Hypothalamus (tissue), 51 donors: ENCODE results near the gene FHIT.

ENCODE experiments used
- DNase-seq, 51 donors: peaks; one replicate each; lab custom pipeline; 2025; lab: John Stamatoyannopoulos, UW

FHIT gene

GRCh38 chr3:60746043-60746638 is 505.1 kb downstream of the FHIT start:
- no peak for DNase-seq

DNA sequence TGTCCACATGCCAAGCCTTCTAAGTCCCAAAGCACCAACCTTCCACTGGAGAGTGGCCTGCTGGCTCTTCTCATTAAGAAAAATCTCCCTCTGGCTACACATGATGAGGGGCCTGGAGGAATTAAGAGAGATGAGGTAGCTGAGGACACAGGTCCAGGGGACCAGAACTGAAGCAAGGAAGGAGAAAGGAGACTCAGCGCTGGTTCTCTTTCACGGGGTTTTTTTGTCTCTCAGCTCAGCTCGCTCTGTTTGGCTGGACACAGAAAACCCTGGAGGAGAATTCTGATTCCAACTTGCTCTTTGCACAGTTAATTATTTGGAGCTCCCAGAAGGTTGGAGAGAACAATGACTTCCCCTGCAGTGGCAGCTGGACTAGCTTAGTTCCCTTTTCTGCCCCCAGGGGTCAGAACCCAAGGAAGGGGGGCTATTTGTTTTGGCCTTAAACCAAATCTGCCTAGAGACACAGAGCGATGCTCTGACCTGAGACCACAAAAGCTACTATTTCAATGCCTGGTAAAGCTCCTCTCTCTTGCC is 507.6 kb downstream of the FHIT start:
- peak in 4 of 51 donors; percentile 1 to 24 (median 5) for DNase-seq

DNA sequence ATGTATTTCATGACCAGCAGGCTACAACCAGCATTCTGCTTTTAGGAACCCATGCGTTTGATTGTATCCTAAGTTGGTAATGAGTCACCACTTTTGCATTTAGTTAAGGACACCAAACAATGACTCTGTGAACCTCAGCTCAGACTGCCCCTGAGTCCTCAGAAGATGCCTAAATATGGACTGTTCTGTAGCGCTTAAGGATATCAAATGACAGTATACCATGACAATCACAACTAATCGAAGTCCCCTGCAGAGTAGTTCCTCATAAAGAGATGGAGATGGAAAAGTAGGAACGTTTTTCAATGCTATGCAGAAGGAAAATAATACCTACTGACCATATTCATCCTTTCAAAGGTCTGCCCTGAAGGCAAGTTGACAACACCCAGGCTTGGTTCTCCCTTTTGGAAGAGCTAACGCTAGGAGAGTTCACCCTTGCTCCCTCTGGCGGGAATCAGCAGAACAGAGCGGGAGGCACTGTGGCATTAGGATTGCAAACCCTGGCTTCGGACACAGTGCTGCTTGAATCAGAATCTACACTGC is 508.6 kb downstream of the FHIT start:
- DNase-seq = no peak

DNA sequence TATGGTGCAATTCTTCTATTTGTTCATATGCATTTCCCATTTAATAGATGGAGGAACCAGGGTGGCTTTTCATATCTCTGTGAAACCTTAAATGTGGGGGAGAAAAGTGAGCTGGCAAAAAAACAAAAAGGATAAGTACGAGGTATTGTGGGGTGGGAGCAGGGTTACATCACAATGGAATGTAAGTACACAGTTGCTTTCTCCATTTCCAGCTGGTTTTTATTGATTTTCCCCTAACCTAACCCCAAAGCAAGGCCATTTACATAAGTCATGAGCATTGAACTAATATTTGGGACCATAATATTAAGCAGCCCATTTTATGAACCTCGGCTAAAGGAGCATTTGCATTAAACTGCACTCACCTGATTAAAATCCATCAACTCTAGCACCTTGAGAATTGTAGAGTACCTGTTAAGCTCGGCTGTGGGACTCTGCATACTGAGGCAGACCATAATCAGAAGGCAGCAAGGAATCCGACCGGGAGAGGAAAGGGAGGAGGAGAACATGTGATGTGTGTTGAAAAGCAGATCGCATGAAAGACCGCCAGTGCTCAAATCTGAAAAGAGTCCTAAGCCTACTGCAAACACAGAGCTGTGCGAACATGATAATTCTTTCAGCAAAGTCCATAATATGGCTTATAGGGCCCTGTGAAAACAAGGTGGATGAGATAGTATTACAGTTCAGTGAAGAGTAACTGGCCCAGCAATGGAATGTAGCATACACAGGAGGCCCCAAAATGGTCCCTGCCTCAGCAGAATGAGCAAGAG is 513.4 kb downstream of the FHIT start:
- DNase-seq = no peak

GRCh38 chr3:60730371-60730770 is 520.9 kb downstream of the FHIT start:
- DNase-seq = no peak

DNA sequence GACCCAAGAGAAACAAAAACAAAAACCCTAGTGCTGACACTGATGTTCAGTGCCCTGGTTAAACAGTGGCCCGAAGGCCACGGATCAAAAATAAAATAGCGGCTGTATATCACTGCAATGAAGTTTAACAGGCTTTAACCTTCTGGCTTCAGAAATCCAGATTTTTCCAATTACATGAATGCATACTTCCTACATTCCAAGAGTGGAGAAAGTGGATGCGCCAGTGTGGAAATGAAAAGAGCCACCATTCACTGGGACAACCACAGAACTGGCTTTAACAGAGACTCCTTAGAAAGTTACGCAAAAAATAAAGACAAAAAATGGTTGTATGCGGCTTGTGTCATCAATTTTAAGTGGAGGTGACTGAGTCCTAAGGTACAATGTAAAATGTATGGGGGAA is 522.2 kb downstream of the FHIT start:
- DNase-seq = no peak

GRCh38 chr3:60728006-60728405 is 523.2 kb downstream of the FHIT start:
- no peak for DNase-seq

- DNase-seq = no peak
Measured at GRCh38 chr3:60720736-60721135, 530.5 kb downstream of the FHIT start.

GRCh38 chr3:60716573-60716972 is 534.7 kb downstream of the FHIT start:
- no peak for DNase-seq

GRCh38 chr3:60708191-60708975 is 542.9 kb downstream of the FHIT start:
- no peak for DNase-seq

DNA sequence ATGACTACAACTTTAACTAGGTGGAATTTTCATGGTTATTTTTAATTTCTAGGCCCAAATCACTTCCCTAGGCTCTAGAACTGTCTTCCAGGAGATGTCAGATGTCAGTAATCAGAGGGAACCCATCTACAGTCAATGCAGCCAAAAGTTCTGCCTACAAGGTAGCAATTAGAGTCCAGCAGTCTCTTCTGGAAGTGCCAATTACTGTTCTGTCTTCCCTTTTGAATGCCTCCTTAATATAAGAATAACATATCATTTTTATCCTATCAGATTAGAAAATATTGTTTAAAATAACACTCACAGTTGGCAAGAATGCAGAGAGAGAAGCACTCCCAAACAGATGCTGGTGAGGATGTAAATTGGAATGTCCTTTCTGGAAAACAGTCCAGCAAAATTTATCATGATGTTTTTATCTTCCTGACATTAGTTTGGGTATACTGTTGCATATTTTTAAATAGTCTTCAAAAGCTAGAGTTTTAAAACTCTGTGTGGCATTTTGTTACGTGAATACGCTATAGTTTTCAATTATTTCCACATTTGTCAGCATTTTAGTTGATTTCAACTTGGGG is 543.7 kb downstream of the FHIT start:
- DNase-seq = no peak

DNA sequence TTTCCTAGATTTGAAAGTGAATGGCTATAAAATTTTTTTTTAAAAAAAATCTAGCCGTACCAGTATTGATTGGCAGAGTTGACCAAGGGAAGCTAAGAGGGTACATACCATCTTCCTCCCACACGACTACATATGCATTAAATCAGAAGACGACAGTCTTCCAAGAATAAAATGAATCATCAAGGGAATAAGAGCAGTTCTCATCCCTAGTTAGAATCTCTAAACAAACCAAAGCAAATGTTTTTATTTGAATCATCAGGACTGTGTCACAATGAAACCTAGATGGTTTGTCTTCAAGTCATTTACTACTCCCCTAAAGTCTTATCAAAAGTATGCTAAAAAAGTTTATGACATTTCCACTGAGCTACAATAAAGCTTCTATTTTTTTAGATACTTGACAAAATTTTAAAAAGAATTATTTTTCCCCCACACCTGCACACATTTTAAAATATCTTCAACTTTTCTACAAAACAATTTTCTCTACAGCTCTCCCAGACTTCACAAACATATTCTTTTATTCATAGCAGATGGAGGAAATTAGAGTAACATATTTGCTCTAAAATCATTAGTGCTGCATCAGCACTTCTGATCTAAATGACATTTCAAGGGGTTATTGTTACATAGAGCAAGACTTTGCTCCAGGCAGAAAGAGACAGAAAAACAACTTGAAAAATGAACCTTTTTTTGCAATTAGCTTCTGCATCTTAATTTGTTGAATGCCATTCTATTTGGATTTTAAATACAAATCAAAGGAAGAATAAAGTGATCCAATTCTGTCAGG is 547.1 kb downstream of the FHIT start:
- DNase-seq = no peak

DNA sequence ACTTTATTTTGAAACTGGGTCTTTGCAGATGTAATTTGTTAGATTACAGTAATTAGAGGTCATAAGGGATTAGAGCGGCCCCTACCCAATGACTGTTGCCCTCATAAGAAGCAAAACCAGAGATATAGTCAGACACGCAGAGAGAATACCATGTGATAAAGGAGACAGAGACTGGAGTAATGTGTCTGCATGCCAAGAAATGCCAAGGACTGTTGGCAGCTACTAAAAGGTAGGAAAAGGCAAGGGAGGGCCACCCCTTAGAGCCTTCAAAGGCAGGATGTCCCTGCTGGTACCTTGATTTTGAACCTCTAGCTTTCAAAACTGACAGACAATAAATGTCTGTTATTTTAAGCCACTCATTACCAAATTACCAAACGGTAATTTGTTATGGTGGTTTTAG is 548.2 kb downstream of the FHIT start:
- DNase-seq = no peak

DNA sequence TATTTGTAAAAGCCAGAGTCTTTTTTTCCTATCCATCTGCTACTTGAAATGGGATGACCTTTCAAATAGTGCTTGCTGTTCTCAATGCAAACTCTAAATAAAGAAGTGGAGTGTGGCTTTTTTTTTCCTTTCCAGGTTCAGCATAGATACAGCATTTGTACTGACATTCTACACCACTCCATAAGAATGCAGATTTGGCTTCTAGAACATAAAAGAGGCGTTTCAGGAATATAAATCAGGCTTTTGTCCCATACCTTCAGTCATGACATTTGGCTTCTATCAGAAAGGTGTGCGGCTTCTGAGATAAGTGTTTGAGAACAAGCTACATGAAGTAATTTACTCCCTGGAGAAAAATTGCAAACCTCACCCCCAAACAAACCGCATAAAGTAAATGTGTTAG is 553.1 kb downstream of the FHIT start:
- no peak for DNase-seq

DNA sequence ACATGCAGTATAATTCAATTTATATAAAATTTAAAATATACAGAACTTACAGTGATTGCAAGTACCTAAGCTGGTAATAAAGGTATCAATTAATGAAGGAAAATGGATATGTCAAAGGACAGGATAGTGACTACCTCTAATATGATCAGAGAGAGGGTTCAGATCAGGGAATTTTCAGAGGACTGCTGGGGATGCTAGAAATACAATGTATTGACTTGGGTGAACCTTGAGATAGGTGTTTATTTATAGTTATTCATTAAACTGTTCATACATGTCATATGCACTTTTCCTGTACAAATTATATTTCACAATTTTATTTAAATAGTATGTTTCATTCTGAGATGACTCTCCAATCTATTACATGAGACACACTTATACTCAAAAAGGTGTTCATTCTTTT is 554.1 kb downstream of the FHIT start:
- DNase-seq = no peak

DNA sequence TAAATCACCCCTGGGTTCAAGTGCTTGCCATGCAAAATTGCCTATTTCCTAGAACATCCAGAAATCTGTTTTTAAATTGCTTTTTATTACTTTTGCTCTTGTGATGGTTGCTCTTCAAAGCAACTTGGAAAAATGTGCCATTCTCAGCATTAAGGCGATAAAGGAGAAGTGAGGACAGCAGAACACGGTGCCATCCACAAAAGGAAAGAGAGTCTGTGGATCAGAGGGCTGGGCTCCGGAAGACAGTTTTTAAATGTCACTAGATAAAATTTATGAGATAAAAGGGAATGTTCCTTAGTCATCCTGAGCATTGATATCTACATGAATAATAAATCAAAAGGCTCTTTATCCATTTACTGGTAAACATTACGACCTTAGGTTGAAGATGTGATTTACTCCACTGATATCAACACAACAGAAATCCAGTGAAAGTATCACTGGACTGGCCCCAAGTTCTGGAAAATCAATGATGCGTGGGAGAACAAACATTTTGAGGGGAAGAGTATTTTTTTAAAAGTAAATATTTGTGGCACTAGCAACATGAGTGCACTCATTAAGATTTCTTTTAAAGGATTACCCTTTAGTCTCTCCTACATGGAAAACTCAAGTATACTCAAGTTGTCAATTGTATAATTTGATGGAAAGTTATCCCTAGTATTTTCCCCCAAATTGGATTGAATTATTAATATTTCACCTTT is 554.7 kb downstream of the FHIT start:
- no peak for DNase-seq

- no peak for DNase-seq
Measured at GRCh38 chr3:60675424-60675823, 575.8 kb downstream of the FHIT start.

DNA sequence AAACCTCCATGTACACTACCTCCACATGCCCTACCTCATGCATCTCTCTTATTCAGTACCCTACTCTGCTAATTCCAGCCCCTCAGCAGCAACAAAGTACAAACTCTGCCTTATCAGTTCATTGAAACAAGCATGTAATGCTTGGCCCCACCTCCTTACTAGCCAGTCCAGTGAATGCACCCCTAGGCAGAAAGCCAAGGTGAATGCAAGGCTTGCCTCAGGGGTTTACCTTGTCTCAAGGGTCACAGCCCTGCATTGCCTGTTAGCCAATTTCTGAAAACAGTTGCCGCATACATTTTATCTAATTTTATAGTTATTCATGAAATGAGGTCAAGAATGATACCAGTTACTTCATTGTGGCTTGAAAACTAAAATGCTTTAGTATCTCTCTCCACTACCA is 576.4 kb downstream of the FHIT start:
- DNase-seq = no peak

DNA sequence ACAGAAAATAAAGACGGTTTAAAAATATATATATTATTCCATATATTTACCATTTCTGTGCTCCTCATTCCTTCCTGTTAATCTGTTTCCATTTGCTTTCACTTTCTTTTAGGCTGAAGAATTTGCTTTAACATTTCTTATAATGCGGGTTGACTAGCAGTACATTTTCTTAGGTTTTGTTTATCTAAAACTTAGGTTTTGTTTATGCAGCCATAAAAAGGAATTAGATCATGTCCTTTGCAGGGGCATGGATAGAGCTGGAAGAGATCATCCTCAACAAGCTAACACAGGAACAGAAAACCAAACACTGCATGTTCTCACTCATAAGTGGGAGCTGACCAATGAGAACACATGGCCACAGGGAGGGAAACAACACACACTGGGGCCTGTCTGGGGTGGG is 578.1 kb downstream of the FHIT start:
- no peak for DNase-seq
